Measurements from ENCODE around the gene TSPAN14. TPM values are rescaled to one million over a fixed set of nuclear protein-coding genes. Genes with fewer than 3 reads are reported as not detected.

Gene TSPAN14
- total and polyA plus RNA-seq, 2 of the 13 experiments (the other 11 are each of a cell fraction or from before 2014, with no cell fraction given): 24.1 to 80.6 TPM

DNA sequence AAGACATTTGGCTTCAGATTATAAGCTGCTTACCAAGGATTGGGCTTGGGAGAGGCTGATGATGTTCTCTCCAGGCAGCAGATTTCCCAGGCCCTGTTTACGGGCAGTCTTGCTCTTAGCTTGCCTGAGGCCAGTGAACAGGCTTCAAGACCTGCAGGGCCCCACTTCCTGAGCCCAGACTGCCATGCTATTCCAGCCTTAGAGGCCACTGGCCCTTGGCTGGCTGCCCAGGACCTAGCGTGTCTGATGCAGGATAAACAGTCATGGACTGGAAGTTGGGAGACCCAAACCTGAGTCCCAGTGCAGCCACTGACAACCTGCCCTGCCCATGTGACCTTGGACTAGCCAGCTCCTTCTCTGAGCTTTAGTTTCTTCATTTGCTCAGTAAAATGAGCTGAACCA is 42.8 kb upstream of the TSPAN14 start (continued):
- TF ChIP-seq, protein P1, sequence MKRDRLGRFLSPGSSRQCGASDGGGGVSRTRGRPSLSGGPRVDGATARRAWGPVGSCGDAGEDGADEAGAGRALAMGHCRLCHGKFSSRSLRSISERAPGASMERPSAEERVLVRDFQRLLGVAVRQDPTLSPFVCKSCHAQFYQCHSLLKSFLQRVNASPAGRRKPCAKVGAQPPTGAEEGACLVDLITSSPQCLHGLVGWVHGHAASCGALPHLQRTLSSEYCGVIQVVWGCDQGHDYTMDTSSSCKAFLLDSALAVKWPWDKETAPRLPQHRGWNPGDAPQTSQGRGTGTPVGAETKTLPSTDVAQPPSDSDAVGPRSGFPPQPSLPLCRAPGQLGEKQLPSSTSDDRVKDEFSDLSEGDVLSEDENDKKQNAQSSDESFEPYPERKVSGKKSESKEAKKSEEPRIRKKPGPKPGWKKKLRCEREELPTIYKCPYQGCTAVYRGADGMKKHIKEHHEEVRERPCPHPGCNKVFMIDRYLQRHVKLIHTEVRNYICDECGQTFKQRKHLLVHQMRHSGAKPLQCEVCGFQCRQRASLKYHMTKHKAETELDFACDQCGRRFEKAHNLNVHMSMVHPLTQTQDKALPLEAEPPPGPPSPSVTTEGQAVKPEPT (CRISPR knock-in tag; IDR thresholded peaks at IDR 0.05; ENCODE audit: low read depth): no peak
- TF ChIP-seq RCOR2 (CRISPR knock-in tag; IDR thresholded peaks at IDR 0.05): 0 out of 2 replicates have a peak, but pooled peaks have one; percentile 50
- TF ChIP-seq ZSCAN22 (CRISPR knock-in tag; IDR thresholded peaks at IDR 0.05): no peak
- TF ChIP-seq KLF15 (CRISPR knock-in tag; IDR thresholded peaks at IDR 0.05; ENCODE audit: borderline replicate concordance): no peak
- peak; percentile 34; the same call in 1 of the 2 replicates for TF ChIP-seq ZNF614 (CRISPR knock-in tag; IDR thresholded peaks at IDR 0.05; ENCODE audit: borderline replicate concordance)
- no peak for TF ChIP-seq FOXM1 (CRISPR knock-in tag; IDR thresholded peaks at IDR 0.05)
- TF ChIP-seq NFAT5 (CRISPR knock-in tag; IDR thresholded peaks at IDR 0.05): no peak
- no peak for TF ChIP-seq FOXK2 (IDR thresholded peaks at IDR 0.05)
- TF ChIP-seq NCOR1 (IDR thresholded peaks at IDR 0.05; ENCODE audit: borderline replicate concordance, low read length): no peak
- no peak for TF ChIP-seq ZNF333 (CRISPR knock-in tag; IDR thresholded peaks at IDR 0.05; ENCODE audit: borderline replicate concordance)
- TF ChIP-seq FOSL1 (CRISPR knock-in tag; IDR thresholded peaks at IDR 0.05; ENCODE audit: borderline replicate concordance): no peak
- no peak for TF ChIP-seq TBL1XR1 (IDR thresholded peaks at IDR 0.05; ENCODE audit: borderline replicate concordance, low read length, partially characterized antibody)
- no peak for TF ChIP-seq ZMYM2 (CRISPR knock-in tag; IDR thresholded peaks at IDR 0.05)
- 0 out of 2 replicates have a peak, but pooled peaks have one; percentile 47 for TF ChIP-seq SIN3A (IDR thresholded peaks at IDR 0.05; ENCODE audit: borderline replicate concordance, low read depth, low read length)
- no peak for TF ChIP-seq ZNF800 (CRISPR knock-in tag; IDR thresholded peaks at IDR 0.05)
- TF ChIP-seq BCLAF1 (IDR thresholded peaks at IDR 0.05): no peak
